HG03378 (cell line): ENCODE measurements around the gene STAT6.

Source experiments
- ATAC-seq: cut with Tn5 transposase; IDR thresholded peaks from one replicate; pipeline ENCODE4 v1.9.1; 2021; ENCODE audit warnings: mild to moderate bottlenecking, moderate library complexity; ENCODE audit not compliant: unreplicated experiment

STAT6 gene

GRCh38 chr12:57103856-57104255 lies 7.3 kb downstream of the STAT6 start:
- no peak for ATAC-seq

GRCh38 chr12:57101892-57102695 lies 9.1 kb downstream of the STAT6 start:
- ATAC-seq: no peak

GRCh38 chr12:57099766-57100165 lies 11.4 kb downstream of the STAT6 start:
- no peak for ATAC-seq

- ATAC-seq: no peak
Measured at GRCh38 chr12:57099047-57099714, 12.0 kb downstream of the STAT6 start.

GRCh38 chr12:57098546-57098945 lies 12.6 kb downstream of the STAT6 start:
- ATAC-seq: no peak

GRCh38 chr12:57097554-57097835 lies 13.7 kb downstream of the STAT6 start:
- ATAC-seq: no peak

- ATAC-seq: no peak
Measured at GRCh38 chr12:57096748-57097553, 14.2 kb downstream of the STAT6 start.

GRCh38 chr12:57096099-57096572 lies 15.0 kb downstream of the STAT6 start:
- ATAC-seq: no peak

GRCh38 chr12:57095440-57095839 lies 15.7 kb downstream of the STAT6 start:
- ATAC-seq: no peak

- no peak for ATAC-seq
Measured at GRCh38 chr12:57094208-57095160, 16.7 kb downstream of the STAT6 start.

- ATAC-seq: no peak
Measured at GRCh38 chr12:57093415-57094207, 17.6 kb downstream of the STAT6 start.

GRCh38 chr12:57092876-57093414 lies 18.2 kb downstream of the STAT6 start:
- ATAC-seq: no peak

- ATAC-seq: no peak
Measured at GRCh38 chr12:57092529-57092862, 18.7 kb downstream of the STAT6 start.

- no peak for ATAC-seq
Measured at GRCh38 chr12:57091638-57092528, 19.3 kb downstream of the STAT6 start.

- no peak for ATAC-seq
Measured at GRCh38 chr12:57090924-57091637, 20.1 kb downstream of the STAT6 start.

GRCh38 chr12:57090490-57090889 lies 20.7 kb downstream of the STAT6 start:
- no peak for ATAC-seq

- ATAC-seq: no peak
Measured at GRCh38 chr12:57089271-57090245, 21.6 kb downstream of the STAT6 start.
